Esophagus squamous epithelium (tissue), 5 donors: Measurements from ENCODE around the gene PRSS58. TPM values are rescaled to one million over a fixed set of nuclear protein-coding genes. Genes with fewer than 3 reads are reported as not detected.

Source experiments
- DNase-seq: peaks from one replicate; lab custom pipeline; 2025; lab: John Stamatoyannopoulos, UW
- H3K27ac ChIP-seq, 4 donors: fragments of 200-600 bp; sonication (generic); one replicate each; pipeline ENCODE4 v1.5.1; 2016 to 2019; ENCODE audit warnings: mild to moderate bottlenecking in 1 of 4
- H3K27me3 ChIP-seq, 4 donors: fragments of 200-600 bp; sonication (generic); 1 replicate in 3 of 4; 2 replicates in 1 of 4; pipeline versions ENCODE4 v1.5.1 to v1.6.0; 2017 to 2021; ENCODE audit warnings: antibody characterized with exemption in 1 of 4
- H3K36me3 ChIP-seq, 3 donors: fragments of 200-600 bp; sonication (generic); one replicate each; pipeline ENCODE4 v1.5.1; 2016 to 2019
- H3K4me1 ChIP-seq, 3 donors: fragments of 200-600 bp; sonication (generic); one replicate each; pipeline ENCODE4 v1.5.1; 2017 to 2019
- H3K4me3 ChIP-seq, 4 donors: fragments of 200-600 bp; sonication (generic); 1 replicate in 3 of 4; 2 replicates in 1 of 4; pipeline ENCODE4 v1.5.1; 2016 to 2019; ENCODE audit warnings: mild to moderate bottlenecking in 2 of 4, moderate library complexity in 1 of 4
- H3K9me3 ChIP-seq, 3 donors: fragments of 200-600 bp; sonication (generic); one replicate each; pipeline ENCODE4 v1.5.1; 2016 to 2019
- POLR2A ChIP-seq, 4 donors: fragments of 450-650 bp; IDR thresholded peaks; one replicate each; pipeline ENCODE4 v1.6.1; 2017; ENCODE audit warnings: antibody characterized with exemption in 4 of 4, mild to moderate bottlenecking in 4 of 4, moderate library complexity in 3 of 4
- WGBS, 2 donors: methylation state at CpG; one replicate each; pipeline ENCODE4 v1.1.5; 2018; 5-methylcytosine and 5-hydroxymethylcytosine counted together
- intact Hi-C: fragments of 100-400 bp; cut with DNase I; formaldehyde crosslinking; loops from one replicate; pipeline ENCODE4 v1.15.0; 2022
- total RNA-seq, 4 donors: library from RNA; depleted of rRNA; stranded (reverse); fragments of >200 nt; gene quantifications; one replicate each; pipeline ENCODE4 v1.1.0, GENCODE V29; 2016
- TF ChIP-seq, protein P1 (sequence below), 6 experiments: fragments of 450-650 bp in 4 of 6; fragments of 200-600 bp in 2 of 6; sonication (generic) in 2 of 6; IDR thresholded peaks; one replicate each; pipeline ENCODE4 v1.5.1; 2016 to 2019; ENCODE audit warnings: antibody characterized with exemption in 6 of 6, mild to moderate bottlenecking in 4 of 6, moderate library complexity in 4 of 6
- donor health status: DM: yes; HTN: yes; CAD: no.

The PRSS58 gene
- total RNA-seq, 4 donors from 2014 or later: not detected

GRCh38 chr7:142249918-142250317, 7.9 kb downstream of the PRSS58 start:
- Histone ChIP-seq H3K4me3 (no peak overlapping the region), H3K27me3 (no peaks in the 10 kb centered on the region), H3K4me1 (no peaks in the 10 kb centered on the region), H3K36me3 (no peaks in the 10 kb centered on the region), H3K9me3 (no peaks in the 10 kb centered on the region), H3K27ac (no peak overlapping the region)
- no peak for DNase-seq
- intact Hi-C loops: no loop called here
- TF ChIP-seq, protein P1, sequence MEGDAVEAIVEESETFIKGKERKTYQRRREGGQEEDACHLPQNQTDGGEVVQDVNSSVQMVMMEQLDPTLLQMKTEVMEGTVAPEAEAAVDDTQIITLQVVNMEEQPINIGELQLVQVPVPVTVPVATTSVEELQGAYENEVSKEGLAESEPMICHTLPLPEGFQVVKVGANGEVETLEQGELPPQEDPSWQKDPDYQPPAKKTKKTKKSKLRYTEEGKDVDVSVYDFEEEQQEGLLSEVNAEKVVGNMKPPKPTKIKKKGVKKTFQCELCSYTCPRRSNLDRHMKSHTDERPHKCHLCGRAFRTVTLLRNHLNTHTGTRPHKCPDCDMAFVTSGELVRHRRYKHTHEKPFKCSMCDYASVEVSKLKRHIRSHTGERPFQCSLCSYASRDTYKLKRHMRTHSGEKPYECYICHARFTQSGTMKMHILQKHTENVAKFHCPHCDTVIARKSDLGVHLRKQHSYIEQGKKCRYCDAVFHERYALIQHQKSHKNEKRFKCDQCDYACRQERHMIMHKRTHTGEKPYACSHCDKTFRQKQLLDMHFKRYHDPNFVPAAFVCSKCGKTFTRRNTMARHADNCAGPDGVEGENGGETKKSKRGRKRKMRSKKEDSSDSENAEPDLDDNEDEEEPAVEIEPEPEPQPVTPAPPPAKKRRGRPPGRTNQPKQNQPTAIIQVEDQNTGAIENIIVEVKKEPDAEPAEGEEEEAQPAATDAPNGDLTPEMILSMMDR (IDR thresholded peaks at IDR 0.05): no peak
- TF ChIP-seq POLR2A (IDR thresholded peaks at IDR 0.05): no peak

DNA sequence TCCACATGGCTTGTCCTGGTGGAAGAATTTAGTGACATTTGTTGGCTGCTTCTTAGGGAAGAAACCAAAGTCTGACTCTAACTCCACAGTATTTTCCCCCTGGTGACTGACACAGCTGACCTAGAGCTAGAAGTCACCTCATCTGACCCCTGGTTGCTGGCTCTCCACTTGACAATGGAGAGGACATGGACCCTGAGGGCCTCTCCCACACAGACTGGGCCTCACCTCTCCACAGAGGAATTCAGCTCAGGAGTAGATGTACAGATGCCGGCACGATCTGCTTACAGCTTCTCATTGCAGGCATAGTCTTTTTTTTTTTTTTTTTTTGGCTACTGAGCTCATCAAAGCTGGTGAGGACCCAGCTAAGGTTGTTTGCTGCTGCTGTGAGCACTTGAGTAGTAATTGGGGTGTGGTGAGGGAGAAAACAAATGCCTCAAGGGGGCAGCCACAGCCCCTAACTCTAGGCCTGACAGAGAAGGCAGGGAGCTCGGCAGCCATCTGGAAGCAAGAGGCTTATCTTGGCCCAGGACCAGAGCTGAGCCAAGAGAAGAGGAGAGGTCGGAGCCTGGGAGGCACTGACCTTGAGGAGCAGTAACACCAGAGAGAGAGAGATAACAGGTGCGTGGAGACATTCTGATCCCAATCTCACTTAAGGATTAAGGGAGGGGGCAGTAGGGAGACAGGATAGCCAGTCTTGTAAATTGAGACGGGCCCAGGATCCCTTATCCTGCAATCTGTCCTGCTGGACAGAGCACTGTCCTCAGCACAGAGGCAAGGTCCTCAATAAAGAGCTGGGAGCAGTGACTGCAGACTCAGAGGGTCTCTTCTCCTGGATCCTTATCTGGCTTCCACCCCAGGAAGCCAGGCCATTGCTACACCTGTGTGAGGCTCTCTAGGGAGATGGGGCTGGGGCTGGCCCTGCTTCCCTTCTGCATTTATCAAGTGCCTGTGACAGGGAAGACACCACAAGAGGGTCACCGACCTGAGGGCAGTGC, 9.4 kb downstream of the PRSS58 start:
- WGBS, 2 donors: 48 to 61% methylated on average over 5 to 6 of the region's 7 CpGs
- Histone ChIP-seq H3K4me3 (no peak overlapping the region), H3K36me3 (no peaks in the 10 kb centered on the region), H3K27me3 (no peaks in the 10 kb centered on the region), H3K9me3 (no peaks in the 10 kb centered on the region), H3K27ac (no peak overlapping the region), H3K4me1 (no peaks in the 10 kb centered on the region)
- TF ChIP-seq, protein P1 (IDR thresholded peaks at IDR 0.05): no peak
- TF ChIP-seq POLR2A (IDR thresholded peaks at IDR 0.05): no peak
- intact Hi-C loops: no loop called here
- DNase-seq: no peak

GRCh38 chr7:142243823-142244222, 14.0 kb downstream of the PRSS58 start:
- no peaks in the 10 kb centered on the region for H3K36me3 ChIP-seq
- H3K4me1 ChIP-seq: no peaks in the 10 kb centered on the region
- 84% methylated on average over 6 to 9 of the region's 10 CpGs for WGBS, 2 donors
- H3K27me3 ChIP-seq: no peaks in the 10 kb centered on the region
- no peak for DNase-seq
- H3K4me3 ChIP-seq: no peak overlapping the region
- no peak for TF ChIP-seq POLR2A (IDR thresholded peaks at IDR 0.05)
- H3K27ac ChIP-seq: no peak overlapping the region
- H3K9me3 ChIP-seq: no peaks in the 10 kb centered on the region
- intact Hi-C loops: no loop called here

DNA sequence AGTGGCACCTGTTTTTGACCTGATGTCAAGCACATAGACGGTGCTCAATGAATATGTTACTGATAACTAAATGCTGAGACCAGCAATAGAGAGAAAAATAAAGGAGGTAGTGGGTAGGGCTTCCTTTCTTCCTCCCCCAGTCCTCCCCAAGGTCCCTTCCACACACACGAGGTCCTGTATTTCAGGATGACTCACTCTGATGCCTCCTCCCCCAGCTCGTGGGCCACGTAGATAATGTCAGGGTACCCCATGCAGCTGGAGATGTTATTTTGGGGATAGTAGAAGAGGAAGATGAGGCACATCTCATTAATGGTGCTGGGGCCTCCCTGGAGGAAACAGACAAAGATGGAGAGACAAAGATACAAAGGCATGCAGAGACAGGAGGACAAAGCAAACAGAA, 17.3 kb downstream of the PRSS58 start:
- H3K27me3 ChIP-seq: no peaks in the 10 kb centered on the region
- TF ChIP-seq, protein P1 (IDR thresholded peaks at IDR 0.05): no peak
- no peak for TF ChIP-seq POLR2A (IDR thresholded peaks at IDR 0.05)
- no peak for DNase-seq
- intact Hi-C loops: no loop called here
- H3K4me1 ChIP-seq: no peaks in the 10 kb centered on the region
- WGBS, 2 donors: 56 to 82% methylated on average over 4 of the region's 4 CpGs
- no peaks in the 10 kb centered on the region for H3K9me3 ChIP-seq
- no peak overlapping the region for H3K27ac ChIP-seq
- H3K4me3 ChIP-seq: no peak overlapping the region
- H3K36me3 ChIP-seq: no peaks in the 10 kb centered on the region

- intact Hi-C loops: no loop called here
- H3K27me3 ChIP-seq: no peaks in the 10 kb centered on the region
- TF ChIP-seq, protein P1 (IDR thresholded peaks at IDR 0.05): no peak
- TF ChIP-seq POLR2A (IDR thresholded peaks at IDR 0.05): no peak
- no peaks in the 10 kb centered on the region for H3K4me1 ChIP-seq
- 18 to 51% methylated on average over 2 to 7 of the region's 7 CpGs for WGBS, 2 donors
- H3K27ac ChIP-seq: no peak overlapping the region
- no peaks in the 10 kb centered on the region for H3K9me3 ChIP-seq
- H3K4me3 ChIP-seq: no peak overlapping the region
- no peaks in the 10 kb centered on the region for H3K36me3 ChIP-seq
- no peak for DNase-seq
These were observed 26.1 kb downstream of the PRSS58 start for GRCh38 chr7:142231716-142232115.
